HG02973 (cell line): Measurements from ENCODE around the gene CEACAM21.

Source experiments
- ATAC-seq: cut with Tn5 transposase; IDR thresholded peaks from one replicate; pipeline ENCODE4 v1.9.1; 2021; ENCODE audit warnings: moderate library complexity; ENCODE audit not compliant: unreplicated experiment

CEACAM21 gene

DNA sequence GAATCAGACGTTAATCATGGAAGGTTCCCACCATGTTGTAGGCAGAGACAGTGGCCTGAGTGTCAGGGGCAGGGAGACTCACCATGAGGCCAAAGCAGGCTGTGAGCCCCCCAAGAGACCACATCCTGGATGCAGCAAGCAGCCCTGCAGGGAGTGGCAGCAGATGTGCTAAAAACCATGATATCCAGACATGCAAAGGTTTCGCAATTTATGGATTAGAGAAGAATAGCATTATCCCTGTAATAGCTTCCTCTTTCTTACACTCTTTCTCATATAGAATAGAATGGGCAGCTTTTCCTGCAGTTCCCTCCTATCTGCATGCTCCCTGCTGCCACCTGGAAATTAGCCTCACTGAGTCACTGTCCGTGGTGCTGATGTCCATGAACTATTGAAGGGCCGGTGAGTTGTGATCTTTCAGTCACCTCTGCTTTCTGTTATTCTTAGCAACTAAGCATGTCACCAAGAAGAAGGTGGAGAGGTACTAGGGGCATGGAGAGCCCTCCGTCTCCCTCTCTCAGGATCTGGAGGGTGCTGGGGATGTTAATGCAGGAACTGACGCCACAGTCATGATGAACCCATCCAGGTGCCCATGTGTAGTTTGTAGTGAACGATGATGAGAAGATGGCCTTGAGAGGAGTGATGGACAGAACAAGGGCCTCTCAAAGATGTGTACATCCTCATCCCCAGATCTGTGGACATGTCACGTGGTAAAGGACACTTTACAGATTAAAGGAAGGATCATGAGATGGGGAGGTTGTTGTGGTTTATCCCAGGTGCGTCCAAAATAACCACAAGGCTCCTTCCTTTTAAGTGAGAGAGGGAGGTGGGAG is 41.0 kb downstream of the CEACAM21 start:
- no peak for ATAC-seq

- ATAC-seq = no peak
Observed at GRCh38 chr19:41617941-41618730, 42.2 kb downstream of the CEACAM21 start.

DNA sequence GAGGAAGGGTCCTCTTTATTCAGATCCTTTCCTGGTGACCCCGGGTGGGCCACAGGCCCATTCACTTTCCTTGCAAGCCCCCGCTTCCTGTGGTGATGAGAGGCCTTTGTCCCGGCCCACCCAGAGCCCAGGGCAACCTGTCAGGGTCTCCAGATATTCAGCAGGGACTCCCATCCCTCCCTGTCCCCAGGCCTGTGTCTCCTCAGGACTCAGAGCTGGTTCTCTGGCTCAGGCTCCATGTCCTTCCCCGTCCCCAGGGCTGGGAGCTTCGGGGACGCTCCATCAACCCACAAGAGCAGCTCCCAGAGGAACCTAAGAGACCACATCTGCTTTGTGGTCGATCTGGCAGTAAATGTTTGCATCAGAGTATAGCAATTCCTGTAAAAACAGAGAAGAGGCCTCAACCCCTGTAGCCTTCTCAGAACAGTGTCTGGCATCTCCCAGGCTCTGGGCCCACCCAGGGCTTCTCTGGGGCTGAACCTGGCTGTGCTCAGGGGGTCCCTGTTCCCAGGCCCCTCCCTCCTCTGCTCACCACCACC is 43.1 kb downstream of the CEACAM21 start:
- no peak for ATAC-seq

GRCh38 chr19:41620171-41620570 is 44.2 kb downstream of the CEACAM21 start:
- no peak for ATAC-seq

DNA sequence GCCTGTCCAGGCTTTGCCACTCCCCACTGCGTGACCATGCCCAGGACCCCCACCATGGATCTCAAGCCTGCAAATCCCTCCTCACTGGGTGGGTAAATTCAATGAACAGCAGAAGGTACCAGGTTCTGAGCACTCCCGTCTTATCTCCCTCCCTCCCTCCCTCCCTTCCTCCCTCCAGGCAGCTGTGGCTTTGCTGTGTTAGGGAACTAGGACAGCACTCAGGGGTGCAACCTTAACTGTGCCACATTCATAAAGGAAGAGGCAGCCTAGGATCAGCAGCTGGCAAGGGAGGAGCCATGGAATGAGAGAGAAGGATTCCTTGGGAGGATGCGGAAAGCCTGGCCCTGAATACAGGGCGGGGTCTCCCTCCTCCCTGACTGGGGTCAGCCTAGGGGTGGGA is 45.3 kb downstream of the CEACAM21 start:
- no peak for ATAC-seq

DNA sequence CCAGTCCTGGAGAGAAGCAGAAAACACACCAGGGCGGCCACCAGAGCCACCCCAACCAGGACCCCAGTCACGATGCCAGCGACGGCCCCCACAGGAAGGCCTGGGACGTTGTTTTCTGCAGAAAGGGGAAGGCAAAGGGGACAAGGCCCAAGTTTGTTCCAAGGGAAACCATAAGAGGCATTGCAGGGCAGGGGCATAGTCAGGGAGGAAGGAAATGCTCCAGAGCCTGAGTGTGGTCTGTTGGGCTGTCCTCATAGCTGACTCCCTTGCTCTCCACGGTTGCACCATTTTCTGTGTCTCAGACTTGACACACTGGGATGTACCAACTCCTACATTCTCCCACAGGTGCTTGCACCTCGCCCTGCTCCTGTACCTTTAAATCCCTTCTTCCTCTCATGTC is 45.7 kb downstream of the CEACAM21 start:
- ATAC-seq = no peak

DNA sequence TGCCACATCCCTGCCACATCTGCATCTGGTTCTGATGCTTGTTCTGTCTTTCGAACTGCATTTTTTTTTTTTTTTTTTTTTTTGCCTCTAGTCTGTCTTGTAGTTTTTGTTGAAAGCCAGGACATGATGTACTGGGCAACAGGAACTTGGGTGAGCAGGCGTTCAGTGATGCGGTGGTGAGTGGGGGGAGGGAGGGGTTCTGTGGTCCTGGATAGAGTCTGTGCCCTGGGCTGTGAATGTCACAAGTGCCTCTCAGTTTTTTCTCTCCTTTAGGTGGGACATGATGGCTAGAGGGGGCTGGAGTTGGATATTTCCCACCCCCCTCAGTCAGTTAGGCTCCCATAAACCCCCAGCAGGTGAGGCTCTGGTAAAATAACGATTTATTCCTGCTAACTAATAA is 47.4 kb downstream of the CEACAM21 start:
- ATAC-seq = no peak

DNA sequence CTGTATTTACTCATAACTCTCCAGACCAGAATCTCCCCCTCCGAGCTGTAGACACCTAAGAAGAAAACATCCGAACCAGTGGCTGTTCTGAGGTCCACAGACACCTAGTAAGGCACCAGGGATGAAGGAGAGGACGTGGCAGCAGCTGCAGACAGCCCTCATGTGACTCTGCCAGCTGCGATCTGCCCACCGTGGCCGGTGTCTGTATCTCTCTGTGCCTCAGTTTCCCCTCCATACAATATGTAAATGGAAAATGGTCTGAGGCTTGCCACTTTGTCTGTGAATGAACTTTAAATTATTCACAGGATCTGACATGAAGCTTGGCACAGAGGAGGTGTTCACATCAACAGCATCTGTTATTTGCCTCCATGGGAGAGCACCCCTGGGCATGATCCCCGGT is 48.5 kb downstream of the CEACAM21 start:
- ATAC-seq = no peak

DNA sequence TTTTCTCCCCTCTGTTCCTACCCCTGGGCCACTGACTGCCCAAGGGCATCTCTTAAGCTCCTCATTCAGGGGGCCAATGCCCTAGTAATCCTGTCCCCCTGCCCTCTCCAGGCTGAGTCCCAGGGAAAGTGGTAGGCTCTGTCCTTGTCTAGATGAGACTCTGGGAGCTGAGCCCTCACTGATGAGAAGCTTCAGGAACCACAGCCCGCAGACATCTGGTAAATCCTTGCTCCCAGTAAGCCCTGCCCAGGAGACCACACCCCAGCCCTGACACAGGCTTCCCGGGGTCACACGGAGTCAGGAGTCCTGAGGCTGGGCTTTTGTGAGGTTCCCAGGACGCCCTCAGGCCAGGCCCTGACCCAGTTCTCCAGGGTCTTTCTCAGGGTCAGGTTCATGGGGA is 49.0 kb downstream of the CEACAM21 start:
- no peak for ATAC-seq

- ATAC-seq = no peak
Observed at GRCh38 chr19:41626278-41626677, 50.3 kb downstream of the CEACAM21 start.

- no peak for ATAC-seq
Observed at GRCh38 chr19:41626877-41627276, 50.9 kb downstream of the CEACAM21 start, which contains the start of gene CEACAM4. Gene CEACAM4 (minus strand): TSS chr19:41627074. CDS start chr19:41626963, 111 bp downstream.

GRCh38 chr19:41627966-41628675 is 52.2 kb downstream of the CEACAM21 start:
- ATAC-seq = no peak
